ENCODE data around the gene AQR. TPM values are rescaled to one million over a fixed set of nuclear protein-coding genes. Genes with fewer than 3 reads are reported as not detected.
"Not testable (repeated sequence)": the region's sequence is repeated elsewhere in the genome, so short reads cannot be mapped to it uniquely, and the experiment has no call there.

The AQR gene
- total RNA-seq, 2 donors from 2014 or later, result 12.5 to 14.5 TPM

DNA sequence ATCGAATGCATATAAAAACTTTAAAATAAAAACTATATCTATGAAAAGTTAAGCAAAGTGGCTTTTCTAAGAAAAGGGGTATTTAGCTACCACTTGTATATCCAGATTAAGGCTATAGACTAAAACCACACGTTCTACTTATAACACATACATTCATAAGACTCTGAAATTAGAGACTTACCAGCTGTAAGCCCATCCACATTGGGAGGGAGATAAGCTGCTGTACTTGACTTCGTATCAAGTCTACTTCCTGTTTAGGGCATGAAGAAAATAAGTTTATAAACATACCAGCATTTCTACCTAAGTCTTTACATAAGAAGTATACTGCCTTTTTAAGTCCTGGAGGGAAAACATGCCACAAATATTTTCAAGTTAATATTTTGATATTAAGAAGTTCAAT is 27.7 kb downstream of the AQR start:
- TF ChIP-seq, protein P1, sequence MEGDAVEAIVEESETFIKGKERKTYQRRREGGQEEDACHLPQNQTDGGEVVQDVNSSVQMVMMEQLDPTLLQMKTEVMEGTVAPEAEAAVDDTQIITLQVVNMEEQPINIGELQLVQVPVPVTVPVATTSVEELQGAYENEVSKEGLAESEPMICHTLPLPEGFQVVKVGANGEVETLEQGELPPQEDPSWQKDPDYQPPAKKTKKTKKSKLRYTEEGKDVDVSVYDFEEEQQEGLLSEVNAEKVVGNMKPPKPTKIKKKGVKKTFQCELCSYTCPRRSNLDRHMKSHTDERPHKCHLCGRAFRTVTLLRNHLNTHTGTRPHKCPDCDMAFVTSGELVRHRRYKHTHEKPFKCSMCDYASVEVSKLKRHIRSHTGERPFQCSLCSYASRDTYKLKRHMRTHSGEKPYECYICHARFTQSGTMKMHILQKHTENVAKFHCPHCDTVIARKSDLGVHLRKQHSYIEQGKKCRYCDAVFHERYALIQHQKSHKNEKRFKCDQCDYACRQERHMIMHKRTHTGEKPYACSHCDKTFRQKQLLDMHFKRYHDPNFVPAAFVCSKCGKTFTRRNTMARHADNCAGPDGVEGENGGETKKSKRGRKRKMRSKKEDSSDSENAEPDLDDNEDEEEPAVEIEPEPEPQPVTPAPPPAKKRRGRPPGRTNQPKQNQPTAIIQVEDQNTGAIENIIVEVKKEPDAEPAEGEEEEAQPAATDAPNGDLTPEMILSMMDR (IDR thresholded peaks at IDR 0.05), result no peak
- Histone ChIP-seq H3K4me3 (no peak overlapping the region), H3K27me3 (no peaks in the 10 kb centered on the region), H3K4me1 (no peaks in the 10 kb centered on the region), H3K9me3 (no peaks in the 10 kb centered on the region), H3K36me3 (peaks cover 46% of the 10 kb centered on the region), H3K27ac (no peak overlapping the region)
- no peak for DNase-seq (ENCODE audit: low spot score)

DNA sequence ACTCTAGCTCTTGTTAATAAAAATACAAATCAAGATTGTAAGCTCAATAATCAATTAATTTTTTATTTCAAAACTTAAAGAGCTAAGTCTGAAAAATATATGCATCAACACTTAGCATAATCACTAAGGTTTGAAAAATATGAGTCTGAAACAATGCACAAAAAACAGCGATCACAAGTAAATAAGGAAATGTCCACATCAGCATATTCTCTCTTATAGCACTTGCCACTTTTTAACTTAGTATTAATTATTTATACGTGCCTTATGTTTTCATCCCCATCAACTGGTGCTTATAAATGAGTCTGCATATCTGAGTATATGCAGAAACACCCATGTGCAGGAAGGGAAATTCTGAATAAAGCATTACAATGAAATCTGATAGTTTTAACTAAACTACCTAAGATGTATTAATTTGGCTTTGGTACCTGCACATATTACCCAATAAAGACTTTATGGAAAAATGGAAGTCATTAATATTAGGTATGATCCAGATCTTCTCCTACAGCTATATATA is 28.3 kb downstream of the AQR start:
- Histone ChIP-seq H3K27ac (no peak overlapping the region), H3K27me3 (no peaks in the 10 kb centered on the region), H3K9me3 (no peaks in the 10 kb centered on the region), H3K4me3 (no peak overlapping the region), H3K36me3 (peaks cover 52% of the 10 kb centered on the region), H3K4me1 (no peaks in the 10 kb centered on the region)
- TF ChIP-seq, protein P1 (IDR thresholded peaks at IDR 0.05), result no peak
- DNase-seq (ENCODE audit: low spot score), result no peak

DNA sequence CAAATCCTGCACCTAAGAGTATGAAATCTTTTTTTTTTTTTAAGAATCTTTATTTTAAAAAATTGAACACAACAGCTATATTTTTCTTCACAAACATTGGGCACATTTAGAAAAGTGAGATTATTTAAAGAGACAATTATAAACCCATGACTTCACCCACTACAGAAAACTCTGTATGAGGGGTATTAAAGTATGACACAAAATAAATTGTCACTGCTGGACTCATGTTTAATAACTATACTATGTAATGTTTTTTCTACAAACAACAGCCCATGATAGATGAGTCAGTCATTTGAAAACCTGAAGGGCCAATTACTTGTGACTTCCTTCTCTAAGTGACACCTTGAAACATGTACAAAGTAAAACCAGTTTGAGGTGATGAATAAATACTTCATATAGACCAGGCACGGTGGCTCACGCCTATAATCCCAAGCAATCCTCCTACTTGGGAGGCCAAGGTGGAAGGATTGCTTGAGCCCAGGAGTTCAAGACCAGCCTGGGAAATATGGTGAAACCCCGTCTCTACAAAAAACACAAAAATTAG is 36.0 kb downstream of the AQR start:
- H3K27me3 ChIP-seq, result no peaks in the 10 kb centered on the region
- peaks cover 72% of the 10 kb centered on the region for H3K36me3 ChIP-seq
- H3K4me3 ChIP-seq, result no peak overlapping the region
- no peak for DNase-seq (ENCODE audit: low spot score)
- H3K27ac ChIP-seq, result no peak overlapping the region
- TF ChIP-seq, protein P1 (IDR thresholded peaks at IDR 0.05), result no peak
- no peaks in the 10 kb centered on the region for H3K9me3 ChIP-seq
- H3K4me1 ChIP-seq, result no peaks in the 10 kb centered on the region

DNA sequence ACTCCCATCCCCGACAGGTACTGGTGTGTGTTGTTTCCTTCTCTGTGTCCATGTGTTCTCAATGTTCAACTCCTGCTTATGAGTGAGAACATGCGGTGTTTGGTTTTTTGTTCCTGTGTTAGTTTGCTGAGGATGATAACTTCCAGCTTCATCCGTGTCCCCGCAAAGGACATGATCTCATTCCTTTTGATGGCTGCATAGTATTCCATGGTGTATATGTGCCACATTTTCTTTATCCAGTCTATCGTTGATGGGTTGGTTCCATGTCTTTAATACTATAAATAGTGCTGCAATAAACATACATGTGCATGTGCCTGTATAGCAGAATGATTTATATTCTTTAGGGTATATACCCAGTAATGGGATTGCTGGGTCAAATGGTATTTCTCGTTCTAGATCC is 41.2 kb downstream of the AQR start:
- not testable (repeated sequence) for H3K9me3 ChIP-seq; H3K4me3 ChIP-seq; DNase-seq (ENCODE audit: low spot score); H3K27ac ChIP-seq; H3K27me3 ChIP-seq; H3K4me1 ChIP-seq
- H3K36me3 ChIP-seq, result peaks cover 69% of the 10 kb centered on the region

DNA sequence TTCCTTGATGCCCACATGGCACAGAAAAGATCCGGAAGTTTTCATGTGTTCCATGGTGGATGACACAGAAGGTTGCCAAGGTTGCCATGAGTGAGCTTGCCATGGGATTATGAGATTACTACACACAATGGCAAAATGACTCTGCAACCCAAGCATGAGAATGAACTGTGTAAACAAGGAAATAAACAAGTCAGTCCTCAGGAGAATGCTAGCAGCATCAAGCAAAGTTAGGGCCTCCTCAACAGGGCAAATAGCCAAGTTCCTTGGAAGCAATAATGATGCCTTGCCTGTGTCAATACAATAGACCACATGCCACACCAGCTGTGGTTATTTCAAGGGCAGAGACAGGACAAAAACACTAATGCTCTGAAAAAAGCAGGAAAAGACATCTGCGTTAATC is 41.8 kb downstream of the AQR start:
- Histone ChIP-seq H3K36me3 (peaks cover 69% of the 10 kb centered on the region), H3K9me3 (no peaks in the 10 kb centered on the region), H3K4me1 (no peaks in the 10 kb centered on the region), H3K4me3 (no peak overlapping the region), H3K27ac (no peak overlapping the region), H3K27me3 (no peaks in the 10 kb centered on the region)
- no peak for DNase-seq (ENCODE audit: low spot score)
- TF ChIP-seq, protein P1 (IDR thresholded peaks at IDR 0.05), result no peak

DNA sequence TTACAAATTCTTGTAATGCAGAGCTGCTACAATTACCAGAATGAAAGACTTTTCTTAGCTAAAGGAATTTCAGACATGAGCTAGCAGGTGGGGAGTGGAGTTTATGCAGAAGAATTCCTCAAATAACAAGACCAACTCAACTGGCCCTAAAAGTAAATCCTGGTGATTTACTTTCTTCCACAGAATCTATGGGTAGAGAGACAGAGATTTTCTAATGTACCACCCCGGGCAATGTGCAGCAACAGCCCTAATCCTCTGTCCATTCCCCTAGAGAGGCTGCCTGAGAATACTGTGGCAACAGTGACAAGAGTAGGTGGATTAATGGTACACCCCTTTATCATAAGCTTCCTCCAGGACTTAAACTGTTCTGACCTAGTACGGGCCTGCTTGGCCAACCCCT is 55.2 kb downstream of the AQR start:
- Histone ChIP-seq H3K4me3 (no peak overlapping the region), H3K27me3 (no peaks in the 10 kb centered on the region), H3K9me3 (no peaks in the 10 kb centered on the region), H3K36me3 (peaks cover 40% of the 10 kb centered on the region), H3K4me1 (no peaks in the 10 kb centered on the region), H3K27ac (no peak overlapping the region)
- TF ChIP-seq, protein P1 (IDR thresholded peaks at IDR 0.05), result no peak
- DNase-seq (ENCODE audit: low spot score), result no peak
